B cell (primary cell): ENCODE measurements around the gene ATAD3A. TPM values are rescaled to one million over a fixed set of nuclear protein-coding genes. Genes with fewer than 3 reads are reported as not detected.

ENCODE experiments used
- ATAC-seq: fragments of 200-7000 bp; cut with Tn5 transposase; one replicate; pipeline ENCODE4 v1.10.0; 2021; ENCODE audit warnings: low read depth, mild to moderate bottlenecking, moderate number of reproducible peaks, moderate library complexity
- CTCF ChIA-PET: fragments of 350-600 bp; sonication (Branson Sonifier 250); formaldehyde crosslinking; loops from one replicate; lab custom pipeline; 2021; ENCODE audit warnings: antibody characterized with exemption, inconsistent platforms; lab: Charles Lee
- POLR2A ChIA-PET: fragments of 350-600 bp; sonication (Branson Sonifier 250); formaldehyde crosslinking; loops from one replicate; lab custom pipeline; 2021; ENCODE audit warnings: antibody characterized with exemption; lab: Charles Lee
- DNase-seq: peaks from one replicate; pipeline ENCODE4 v3.0.0; 2013
- H2AFZ ChIP-seq: 2 replicates; pipeline ENCODE4 v1.6.1; 2012; ENCODE audit warnings: mild to moderate bottlenecking, low read depth, low read length; ENCODE audit not compliant: insufficient read depth, poor library complexity, severe bottlenecking
- H3K27ac ChIP-seq, 2 donors: 1 replicate in 1 of 2; 2 replicates in 1 of 2; pipeline ENCODE4 v1.5.1; 2012 to 2013; ENCODE audit warnings: low read length in 2 of 2, mild to moderate bottlenecking in 2 of 2, moderate library complexity in 1 of 2
- H3K27me3 ChIP-seq, 4 experiments: fragments of 200-600 bp in 1 of 4; sonication (generic) in 1 of 4; replicated peaks in 1 of 4; 1 replicate in 2 of 4; 2 replicates in 2 of 4; pipeline versions ENCODE4 v1.6.1 to v1.7.0; 2013 to 2016; ENCODE audit warnings: low read length in 3 of 4, mild to moderate bottlenecking in 2 of 4, mixed read lengths in 1 of 4, moderate library complexity in 1 of 4; ENCODE audit not compliant: insufficient read depth in 4 of 4, control insufficient read depth in 3 of 4; ENCODE audit errors: control extremely low read depth in 1 of 4
- H3K36me3 ChIP-seq, 2 experiments: replicated peaks in 1 of 2; 1 replicate in 1 of 2; 2 replicates in 1 of 2; pipeline versions ENCODE4 v1.6.1 to v1.7.1; 2013; ENCODE audit warnings: low read length in 1 of 2; ENCODE audit not compliant: insufficient read depth in 2 of 2, control insufficient read depth in 1 of 2; ENCODE audit errors: control extremely low read depth in 1 of 2, extremely low read depth in 1 of 2
- H3K4me1 ChIP-seq, 2 donors: fragments of 200-600 bp in 1 of 2; sonication (generic) in 1 of 2; 1 replicate in 1 of 2; 2 replicates in 1 of 2; pipeline versions ENCODE4 v1.5.1 to v1.6.1; 2013 to 2017; ENCODE audit warnings: low read length in 2 of 2; ENCODE audit not compliant: control insufficient read depth in 2 of 2, insufficient read depth in 2 of 2
- H3K4me2 ChIP-seq: replicated peaks from 2 replicates; pipeline ENCODE3; 2012; ENCODE audit warnings: mild to moderate bottlenecking, low read depth, low read length; ENCODE audit not compliant: poor library complexity, severe bottlenecking
- H3K4me3 ChIP-seq, 5 experiments: fragments of 200-600 bp in 1 of 5; sonication (generic) in 1 of 5; 1 replicate in 3 of 5; 2 replicates in 2 of 5; pipeline versions ENCODE4 v1.5.1 to v1.7.0; 2011 to 2016; ENCODE audit warnings: low read length in 4 of 5, mild to moderate bottlenecking in 4 of 5, low read depth in 2 of 5, control low read depth in 1 of 5, moderate library complexity in 1 of 5; ENCODE audit not compliant: insufficient read depth in 1 of 5; ENCODE audit errors: control extremely low read depth in 1 of 5, extremely low read depth in 1 of 5
- H3K79me2 ChIP-seq: fragments of 200-600 bp; sonication (generic); one replicate; pipeline ENCODE4 v1.6.0; 2016; ENCODE audit warnings: low read length; ENCODE audit not compliant: control insufficient read depth, insufficient read depth
- H3K9ac ChIP-seq: fragments of 200-600 bp; sonication (generic); 2 replicates; pipeline ENCODE4 v1.6.1; 2017; ENCODE audit warnings: mild to moderate bottlenecking, low read length, moderate library complexity
- H3K9me3 ChIP-seq, 3 donors: one replicate each; pipeline versions ENCODE4 v1.6.1 to v1.7.1; 2013; ENCODE audit warnings: low read length in 2 of 3; ENCODE audit not compliant: control insufficient read depth in 2 of 3, insufficient read depth in 1 of 3; ENCODE audit errors: control extremely low read depth in 1 of 3
- H4K20me1 ChIP-seq: 2 replicates; pipeline ENCODE4 v1.6.0; 2012; ENCODE audit warnings: mild to moderate bottlenecking, low read length; ENCODE audit not compliant: insufficient read depth, control insufficient read depth, poor library complexity, severe bottlenecking
- H3K27ac Mint-ChIP-seq: one replicate; pipeline ENCODE4 v1.8.0; 2021; ENCODE audit warnings: mixed read lengths
- H3K27me3 Mint-ChIP-seq: one replicate; pipeline ENCODE4 v1.8.0; 2021; ENCODE audit warnings: mixed read lengths
- H3K4me1 Mint-ChIP-seq: one replicate; pipeline ENCODE4 v1.8.0; 2021; ENCODE audit warnings: mixed read lengths
- H3K4me3 Mint-ChIP-seq: one replicate; pipeline ENCODE4 v1.8.0; 2021; ENCODE audit warnings: mixed read lengths
- H3K9me3 Mint-ChIP-seq: one replicate; pipeline ENCODE4 v1.8.0; 2022; ENCODE audit warnings: mixed read lengths; ENCODE audit not compliant: insufficient read depth
- CTCF ChIP-seq: fragments of 200-600 bp; IDR thresholded peaks from one replicate; pipeline ENCODE4 v1.8.0; 2022; ENCODE audit warnings: antibody characterized with exemption, mild to moderate bottlenecking
- EZH2 ChIP-seq: IDR thresholded peaks from 2 replicates; pipeline ENCODE4 v1.6.1; 2012; ENCODE audit warnings: borderline replicate concordance, low read depth, mild to moderate bottlenecking, moderate library complexity, low read length; ENCODE audit not compliant: insufficient read depth, poor library complexity, severe bottlenecking
- WGBS: methylation state at CpG from one replicate; pipeline ENCODE4 v1.1.5; 2013; ENCODE audit warnings: missing lambda C conversion rate; ENCODE audit not compliant: insufficient coverage; 5-methylcytosine and 5-hydroxymethylcytosine counted together
- intact Hi-C: fragments of 100-400 bp; cut with micrococcal nuclease; formaldehyde crosslinking; loops from one replicate; pipeline ENCODE4 v1.10.0; 2022
- polyA plus RNA-seq: library from polyadenylated mRNA; depleted of rRNA; stranded (reverse); fragments of >200 nt; gene quantifications from 2 replicates; pipeline ENCODE4 v1.2.3, GENCODE V29; 2012
- total RNA-seq, 2 donors: library from RNA; stranded (reverse); fragments of 120-200 nt in 1 of 2; gene quantifications; 1 replicate in 1 of 2; 2 replicates in 1 of 2; pipeline versions ENCODE4 v1.2.3 to v1.2.4, GENCODE V29; 2013 to 2022

Gene ATAD3A
- total and polyA plus RNA-seq, 2 donors (not counting 1 experiment from before 2014, with no cell fraction given): 17.5 to 17.8 TPM

GRCh38 chr1:1541956-1542765 lies 30.2 kb downstream of the ATAD3A start:
- H3K27me3 ChIP-seq: peaks cover 0 to 7% (median 1%) of the 10 kb centered on the region in 4 experiments
- TF ChIP-seq EZH2: no peak
- no peak for TF ChIP-seq CTCF
- H3K27ac ChIP-seq: no peak overlapping the region
- peaks cover 7% of the 10 kb centered on the region for H3K4me1 Mint-ChIP-seq
- POLR2A ChIA-PET: interaction anchor here (0.6 kb wide), 1 partner anchor 284 kb away, joined by 4 read pairs; no protein-coding TSS in a partner anchor
- peaks cover 43% of the 10 kb centered on the region for H3K79me2 ChIP-seq
- intact Hi-C loops: no loop called here
- no peak for ATAC-seq
- DNase-seq: no peak
- peaks cover 3% of the 10 kb centered on the region for H3K27me3 Mint-ChIP-seq
- no peak overlapping the region for H3K9ac ChIP-seq
- H3K36me3 ChIP-seq: peaks cover 0 to 20% of the 10 kb centered on the region in 2 experiments
- no peaks in the 10 kb centered on the region for H3K9me3 Mint-ChIP-seq
- 94% methylated on average over 30 of the region's 37 CpGs for WGBS
- H3K4me3 ChIP-seq: no peak overlapping the region
- no peak overlapping the region for H3K27ac Mint-ChIP-seq
- no peaks in the 10 kb centered on the region for H3K9me3 ChIP-seq
- H3K4me2 ChIP-seq: no peak overlapping the region
- peaks cover 6 to 11% of the 10 kb centered on the region in 2 donors for H3K4me1 ChIP-seq
- no peak overlapping the region for H2AFZ ChIP-seq
- peak overlapping the region; percentile 66 for H3K4me3 Mint-ChIP-seq
- peaks cover 27% of the 10 kb centered on the region for H4K20me1 ChIP-seq
- CTCF ChIA-PET: no interaction called here
